Endothelial cell of umbilical vein (primary cell): ENCODE data around the gene EIF2B4. TPM values are rescaled to one million over a fixed set of nuclear protein-coding genes. Genes with fewer than 3 reads are reported as not detected.

Experiments
- BruUV-seq: library from RNA; stranded (reverse); fragments of 400-500 nt; replicated peaks from 2 replicates; lab custom pipeline; 2021; lab: Mats Ljungman, UMichigan
- CTCF ChIA-PET: fragments of 300-600, 350-600 bp; sonication (Branson Sonifier 250); formaldehyde crosslinking; loops from one replicate; lab custom pipeline; 2021; ENCODE audit warnings: antibody characterized with exemption, inconsistent platforms; lab: Charles Lee
- POLR2A ChIA-PET: fragments of 300-600, 350-600 bp; sonication (Branson Sonifier 250); formaldehyde crosslinking; loops from one replicate; lab custom pipeline; 2021; ENCODE audit warnings: antibody characterized with exemption, inconsistent platforms; lab: Charles Lee
- DNase-seq: peaks from one replicate; pipeline ENCODE4 v3.0.0-alpha.2; 2011; ENCODE audit warnings: low read depth, low spot score
- FAIRE-seq: peaks from 2 replicates; lab custom pipeline; 2011; peaks lifted over from hg19 to GRCh38; lab: Jason Lieb, UNC
- H2AFZ ChIP-seq: 2 replicates; pipeline ENCODE4 v1.6.0; 2012; ENCODE audit warnings: low read depth, low read length, control low read depth, inconsistent platforms
- H3K27ac ChIP-seq: 2 replicates; pipeline ENCODE4 v1.5.1; 2011; ENCODE audit warnings: low read depth, mild to moderate bottlenecking, control low read depth, low read length, moderate library complexity; ENCODE audit not compliant: insufficient read depth
- H3K27me3 ChIP-seq, 2 experiments: 2 replicates each; pipeline versions ENCODE4 v1.6.0 to v1.6.1; 2011; ENCODE audit warnings: low read length in 2 of 2, mixed read lengths in 1 of 2; ENCODE audit not compliant: control insufficient read depth in 2 of 2, insufficient read depth in 2 of 2
- H3K36me3 ChIP-seq, 2 experiments: 2 replicates in 1 of 2; 3 replicates in 1 of 2; pipeline ENCODE4 v1.5.1; 2011; ENCODE audit warnings: low read length in 2 of 2, mild to moderate bottlenecking in 1 of 2, moderate library complexity in 1 of 2; ENCODE audit not compliant: control insufficient read depth in 2 of 2, insufficient read depth in 2 of 2; ENCODE audit errors: extremely low read depth in 1 of 2
- H3K4me1 ChIP-seq: 3 replicates; pipeline ENCODE4 v1.5.1; 2011; ENCODE audit warnings: mild to moderate bottlenecking, low read length; ENCODE audit not compliant: control insufficient read depth, insufficient read depth; ENCODE audit errors: extremely low read depth
- H3K4me2 ChIP-seq: 2 replicates; pipeline ENCODE4 v1.6.1; 2011; ENCODE audit warnings: low read length, control low read depth, mixed read lengths; ENCODE audit not compliant: insufficient read depth
- H3K4me3 ChIP-seq, 3 experiments: fragments of 200-600 bp in 1 of 3; sonication (generic), shearing (Covaris generic) in 1 of 3; replicated peaks in 1 of 3; 2 replicates each; pipeline ENCODE4 v1.5.1; 2011 to 2016; ENCODE audit warnings: control low read depth in 3 of 3, low read length in 3 of 3, mild to moderate bottlenecking in 2 of 3, inconsistent platforms in 1 of 3, low read depth in 1 of 3, moderate library complexity in 1 of 3; ENCODE audit not compliant: insufficient read depth in 1 of 3
- H3K79me2 ChIP-seq: 2 replicates; pipeline ENCODE4 v1.6.0; 2012; ENCODE audit warnings: low read length, inconsistent platforms; ENCODE audit not compliant: control insufficient read depth, insufficient read depth
- H3K9ac ChIP-seq: replicated peaks from 2 replicates; pipeline ENCODE3; 2011; ENCODE audit warnings: low read length, control low read depth; ENCODE audit not compliant: insufficient read depth; ENCODE audit errors: extremely low read depth
- H3K9me1 ChIP-seq: replicated peaks from 3 replicates; pipeline ENCODE4 v1.6.0; 2011; ENCODE audit warnings: mild to moderate bottlenecking, low read length; ENCODE audit not compliant: control insufficient read depth, insufficient read depth; ENCODE audit errors: extremely low read depth
- H3K9me3 ChIP-seq: replicated peaks from 2 replicates; pipeline ENCODE4 v1.5.1; 2012; ENCODE audit warnings: low read length, inconsistent platforms; ENCODE audit not compliant: control insufficient read depth, insufficient read depth
- H4K20me1 ChIP-seq: replicated peaks from 2 replicates; pipeline ENCODE3; 2011; ENCODE audit warnings: mild to moderate bottlenecking, low read length; ENCODE audit not compliant: control insufficient read depth, insufficient read depth; ENCODE audit errors: extremely low read depth
- EZH2 ChIP-seq: IDR thresholded peaks from 2 replicates; pipeline ENCODE4 v1.6.1; 2012; ENCODE audit warnings: borderline replicate concordance, low read depth, mild to moderate bottlenecking, moderate library complexity, low read length, inconsistent platforms; ENCODE audit not compliant: severe bottlenecking
- FOS ChIP-seq: IDR thresholded peaks from 2 replicates; pipeline ENCODE4 v1.6.1; 2011; ENCODE audit warnings: mild to moderate bottlenecking, low read length, moderate library complexity, borderline replicate concordance; ENCODE audit not compliant: insufficient read depth
- JUN ChIP-seq: IDR thresholded peaks from 2 replicates; pipeline ENCODE4 v1.6.1; 2011; ENCODE audit warnings: borderline replicate concordance, low read depth; ENCODE audit not compliant: insufficient read length, insufficient read depth
- MYC ChIP-seq: IDR thresholded peaks from one replicate; pipeline ENCODE4 v1.6.1; 2011; ENCODE audit warnings: mild to moderate bottlenecking, low read depth, low read length
- POLR2A ChIP-seq: IDR thresholded peaks from 2 replicates; pipeline ENCODE4 v1.6.1; 2012; ENCODE audit warnings: low read depth, mild to moderate bottlenecking, control low read depth, low read length
- POLR2AphosphoS5 ChIP-seq: IDR thresholded peaks from 2 replicates; pipeline ENCODE4 v1.6.1; 2012; ENCODE audit warnings: low read depth, mild to moderate bottlenecking, control low read depth, low read length, moderate library complexity; ENCODE audit not compliant: insufficient read depth
- dilution Hi-C: fragments of 300-500 bp; cut with MboI; formaldehyde crosslinking; loops from one replicate; pipeline ENCODE4 v1.15.0; 2019; ENCODE audit warnings: low sequenced_read_pairs; ENCODE audit not compliant: extremely low pct_ligation_motif_present
- intact Hi-C: fragments of 100-400 bp; cut with micrococcal nuclease; formaldehyde crosslinking; loops from one replicate; pipeline ENCODE4 v1.10.0; 2022
- polyA plus RNA-seq, 4 experiments: library from polyadenylated mRNA; depleted of rRNA in 3 of 4; stranded (reverse) in 3 of 4; unstranded in 1 of 4; fragments of >200 nt; gene quantifications; 2 replicates each; pipeline versions ENCODE4 v1.2.1 to v1.2.3, GENCODE V29; 2011 to 2012; ENCODE audit warnings: missing spikeins in 1 of 4
- total RNA-seq: library from RNA; stranded (reverse); gene quantifications from 2 replicates; pipeline ENCODE4 v1.2.3, GENCODE V29; 2021
- TF ChIP-seq, protein P1 (sequence below): IDR thresholded peaks from 2 replicates; pipeline ENCODE4 v1.6.1; 2011; ENCODE audit not compliant: insufficient read depth, insufficient read length
- TF ChIP-seq, protein P2 (sequence below), 2 donors: IDR thresholded peaks; 1 replicate in 1 of 2; 2 replicates in 1 of 2; pipeline ENCODE4 v1.5.1; 2011; ENCODE audit warnings: low read length in 2 of 2, mild to moderate bottlenecking in 2 of 2, moderate library complexity in 2 of 2, control low read depth in 1 of 2, inconsistent platforms in 1 of 2, low read depth in 1 of 2; ENCODE audit not compliant: insufficient read depth in 1 of 2; ENCODE audit errors: extremely low read depth in 1 of 2

The EIF2B4 gene
- total and polyA plus RNA-seq, 2 donors (not counting 3 experiments of a cell fraction or from before 2014, with no cell fraction given), result 43.7 to 63.2 TPM

GRCh38 chr2:27356382-27357181 lies 13.6 kb downstream of the EIF2B4 start, which contains the start of gene GTF3C2:
Gene GTF3C2 (minus strand): TSS chr2:27356764. CDS start chr2:27343554, 13,210 bp downstream.
- Histone ChIP-seq H3K4me2 (peak within 1 kb of the TSS; percentile 99), H3K36me3 (no peaks in the 10 kb centered on the region), H3K4me3 (peak within 1 kb of the TSS; percentile 40 to 90 (median 63)), H3K9me3 (no peaks in the 10 kb centered on the region), H3K9ac (peak within 1 kb of the TSS; percentile 95), H3K79me2 (peaks cover 60% of the 10 kb centered on the region), H3K4me1 (peaks cover 16% of the 10 kb centered on the region), H4K20me1 (no peaks in the 10 kb centered on the region), H2AFZ (peak within 1 kb of the TSS; percentile 83), H3K9me1 (no peaks in the 10 kb centered on the region), H3K27me3 (no peaks in the 10 kb centered on the region), H3K27ac (peak within 1 kb of the TSS; percentile 83)
- CTCF ChIA-PET, result interaction anchor here (1.0 to 1.8 kb wide), 4 partner anchors 12 to 276 kb away, joined by 3 to 8 read pairs (median 5); partner anchors contain the start of genes EIF2B4 and PPM1G
- no peak for TF ChIP-seq JUN
- TF ChIP-seq POLR2AphosphoS5, result peak; percentile 98
- no peak for TF ChIP-seq FOS
- TF ChIP-seq, protein P1, sequence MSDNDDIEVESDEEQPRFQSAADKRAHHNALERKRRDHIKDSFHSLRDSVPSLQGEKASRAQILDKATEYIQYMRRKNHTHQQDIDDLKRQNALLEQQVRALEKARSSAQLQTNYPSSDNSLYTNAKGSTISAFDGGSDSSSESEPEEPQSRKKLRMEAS, result peak; percentile 81
- peak; percentile 59 for TF ChIP-seq MYC
- POLR2A ChIA-PET, result interaction anchor here (0.8 to 1.5 kb wide), 3 partner anchors 13 to 34 kb away, joined by 3 to 7 read pairs (median 4); partner anchors contain the start of gene EIF2B4
- TSS peak; percentile 61 for BruUV-seq
- FAIRE-seq (peak; percentile 94), DNase-seq (peak; percentile 98)
- intact Hi-C loops (loop anchor here (1.0 to 5.0 kb wide), 6 partner anchors 14 to 327 kb away; partner anchors contain the start of genes CAD, EIF2B4, MPV17 and NRBP1), dilution Hi-C loops (no loop called here)

DNA sequence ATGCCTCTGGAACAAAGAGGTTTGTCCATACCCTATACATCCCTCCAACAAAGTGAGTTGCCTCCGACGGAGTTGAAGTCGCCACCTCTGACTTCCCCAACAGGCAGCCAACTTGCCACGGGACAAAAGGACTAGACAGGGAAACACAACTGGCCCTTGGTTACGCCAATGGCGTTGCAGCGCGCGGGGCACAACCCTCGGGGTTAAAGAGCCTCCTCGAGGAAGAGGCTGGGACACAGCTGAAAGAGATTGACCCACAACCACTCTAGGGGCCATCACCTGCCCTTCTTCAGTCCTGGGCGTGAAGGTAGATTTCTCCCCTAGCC lies 14.1 kb downstream of the EIF2B4 start:
- Histone ChIP-seq H3K79me2 (peaks cover 64% of the 10 kb centered on the region), H3K4me1 (peaks cover 16% of the 10 kb centered on the region), H3K9me1 (no peaks in the 10 kb centered on the region), H3K27me3 (no peaks in the 10 kb centered on the region), H4K20me1 (no peaks in the 10 kb centered on the region), H3K9ac (peak overlapping the region; percentile 95), H3K27ac (peak overlapping the region; percentile 83), H2AFZ (peak overlapping the region; percentile 83), H3K9me3 (no peaks in the 10 kb centered on the region), H3K4me2 (peak overlapping the region; percentile 99), H3K36me3 (no peaks in the 10 kb centered on the region), H3K4me3 (peak overlapping the region; percentile 40 to 90 (median 63))
- DNase-seq, result peak; percentile 77
- intact Hi-C loops (loop anchor here (1.0 to 5.0 kb wide), 6 partner anchors 14 to 327 kb away; partner anchors contain the start of genes CAD, EIF2B4, MPV17 and NRBP1), dilution Hi-C loops (no loop called here)
- TF ChIP-seq POLR2A (no peak), JUN (no peak), POLR2AphosphoS5 (no peak), EZH2 (no peak), MYC (no peak), FOS (no peak)
- TF ChIP-seq, protein P1, result no peak
- TF ChIP-seq, protein P2, sequence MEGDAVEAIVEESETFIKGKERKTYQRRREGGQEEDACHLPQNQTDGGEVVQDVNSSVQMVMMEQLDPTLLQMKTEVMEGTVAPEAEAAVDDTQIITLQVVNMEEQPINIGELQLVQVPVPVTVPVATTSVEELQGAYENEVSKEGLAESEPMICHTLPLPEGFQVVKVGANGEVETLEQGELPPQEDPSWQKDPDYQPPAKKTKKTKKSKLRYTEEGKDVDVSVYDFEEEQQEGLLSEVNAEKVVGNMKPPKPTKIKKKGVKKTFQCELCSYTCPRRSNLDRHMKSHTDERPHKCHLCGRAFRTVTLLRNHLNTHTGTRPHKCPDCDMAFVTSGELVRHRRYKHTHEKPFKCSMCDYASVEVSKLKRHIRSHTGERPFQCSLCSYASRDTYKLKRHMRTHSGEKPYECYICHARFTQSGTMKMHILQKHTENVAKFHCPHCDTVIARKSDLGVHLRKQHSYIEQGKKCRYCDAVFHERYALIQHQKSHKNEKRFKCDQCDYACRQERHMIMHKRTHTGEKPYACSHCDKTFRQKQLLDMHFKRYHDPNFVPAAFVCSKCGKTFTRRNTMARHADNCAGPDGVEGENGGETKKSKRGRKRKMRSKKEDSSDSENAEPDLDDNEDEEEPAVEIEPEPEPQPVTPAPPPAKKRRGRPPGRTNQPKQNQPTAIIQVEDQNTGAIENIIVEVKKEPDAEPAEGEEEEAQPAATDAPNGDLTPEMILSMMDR (IDR thresholded peaks at IDR 0.05; ENCODE audit: extremely low read depth in 1 of 2, insufficient read depth in 1 of 2, low read depth in 1 of 2, low read length in 2 of 2), result no peak
- ChIA-PET CTCF (interaction anchor here (0.6 to 1.8 kb wide), 4 partner anchors 10 to 275 kb away, joined by 3 to 8 read pairs (median 5); partner anchors contain the start of genes EIF2B4 and PPM1G), POLR2A (interaction anchor here (1.1 kb wide), 1 partner anchor 34 kb away, joined by 4 read pairs; no protein-coding TSS in a partner anchor)
- no peak for FAIRE-seq
- no TSS peak for BruUV-seq
